ENCODE data around the gene ACO1.

DNA sequence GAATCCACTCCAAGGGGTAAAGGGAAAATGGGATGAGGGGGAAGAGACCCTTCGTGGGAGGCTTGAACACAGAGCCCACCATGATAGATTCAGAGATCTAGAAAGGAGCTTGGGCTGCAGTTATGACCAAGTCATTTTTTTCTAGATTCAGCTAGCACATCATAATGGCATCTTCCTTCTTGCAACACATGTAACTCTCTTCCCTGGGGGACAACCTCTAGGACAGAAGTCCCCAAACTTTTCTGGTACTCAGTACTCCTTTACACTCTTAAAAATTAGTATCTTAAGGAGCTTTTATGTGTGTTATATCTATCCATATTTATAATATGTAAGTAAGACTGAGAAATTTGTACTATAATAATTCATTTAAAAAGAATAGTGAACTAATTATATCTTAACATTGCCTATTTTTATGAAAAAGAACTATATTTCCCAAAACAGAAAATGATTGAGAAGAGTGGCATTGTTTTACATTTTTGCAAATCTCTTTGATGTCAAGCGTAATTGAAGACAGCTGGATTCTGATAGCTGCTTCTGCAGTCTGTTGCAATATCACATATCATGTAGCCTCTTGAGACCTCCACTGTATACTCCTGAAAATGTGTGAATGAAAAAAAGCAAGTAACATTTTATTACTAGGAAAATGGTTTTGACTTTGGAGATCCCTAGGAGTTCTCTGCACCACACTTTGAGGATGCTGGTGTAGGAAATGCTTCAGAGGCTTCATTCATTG is 875 bp downstream of the ACO1 start:
- TF ChIP-seq, protein P1, sequence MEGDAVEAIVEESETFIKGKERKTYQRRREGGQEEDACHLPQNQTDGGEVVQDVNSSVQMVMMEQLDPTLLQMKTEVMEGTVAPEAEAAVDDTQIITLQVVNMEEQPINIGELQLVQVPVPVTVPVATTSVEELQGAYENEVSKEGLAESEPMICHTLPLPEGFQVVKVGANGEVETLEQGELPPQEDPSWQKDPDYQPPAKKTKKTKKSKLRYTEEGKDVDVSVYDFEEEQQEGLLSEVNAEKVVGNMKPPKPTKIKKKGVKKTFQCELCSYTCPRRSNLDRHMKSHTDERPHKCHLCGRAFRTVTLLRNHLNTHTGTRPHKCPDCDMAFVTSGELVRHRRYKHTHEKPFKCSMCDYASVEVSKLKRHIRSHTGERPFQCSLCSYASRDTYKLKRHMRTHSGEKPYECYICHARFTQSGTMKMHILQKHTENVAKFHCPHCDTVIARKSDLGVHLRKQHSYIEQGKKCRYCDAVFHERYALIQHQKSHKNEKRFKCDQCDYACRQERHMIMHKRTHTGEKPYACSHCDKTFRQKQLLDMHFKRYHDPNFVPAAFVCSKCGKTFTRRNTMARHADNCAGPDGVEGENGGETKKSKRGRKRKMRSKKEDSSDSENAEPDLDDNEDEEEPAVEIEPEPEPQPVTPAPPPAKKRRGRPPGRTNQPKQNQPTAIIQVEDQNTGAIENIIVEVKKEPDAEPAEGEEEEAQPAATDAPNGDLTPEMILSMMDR (IDR thresholded peaks at IDR 0.05) = no peak
- no peak for TF ChIP-seq POLR2A (IDR thresholded peaks at IDR 0.05)
- TF ChIP-seq POLR2AphosphoS5 (IDR thresholded peaks at IDR 0.05) = no peak
- no peak for TF ChIP-seq EP300 (IDR thresholded peaks at IDR 0.05)
